GM12878 (cell line): ENCODE results near the gene CFAP47. TPM values are rescaled to one million over a fixed set of nuclear protein-coding genes. Genes with fewer than 3 reads are reported as not detected.

Experiments used
- ATAC-seq: fragments of 200-7000 bp; cut with Tn5 transposase; 3 replicates; pipeline ENCODE4 v1.9.1; 2020; ENCODE audit warnings: mild to moderate bottlenecking, moderate library complexity
- BruUV-seq: library from RNA; stranded (reverse); fragments of 400-500 nt; replicated peaks from 2 replicates; lab custom pipeline; 2021; lab: Mats Ljungman, UMichigan
- CTCF ChIA-PET: fragments of 300-600 bp; sonication (Branson Sonifier 250); formaldehyde crosslinking; extraction: SDS; loops from one replicate; lab custom pipeline; 2021; ENCODE audit warnings: inconsistent platforms; lab: Yijun Ruan, JAX
- POLR2A ChIA-PET: fragments of 350-600 bp; formaldehyde crosslinking; extraction: SDS; loops from one replicate; lab custom pipeline; 2021; ENCODE audit warnings: inconsistent platforms; lab: Charles Lee
- RAD21 ChIA-PET: fragments of 300-600 bp; sonication (Branson Sonifier 250); formaldehyde crosslinking; loops from one replicate; lab custom pipeline; 2023; ENCODE audit warnings: antibody characterized with exemption; ENCODE audit not compliant: unreplicated experiment; lab: Charles Lee
- SMC1A ChIA-PET: fragments of 300-600 bp; sonication (Branson Sonifier 250); formaldehyde crosslinking; loops from one replicate; lab custom pipeline; 2023; ENCODE audit not compliant: unreplicated experiment, uncharacterized antibody; lab: Charles Lee
- DNase-seq: peaks from one replicate; pipeline ENCODE4 v3.0.0-alpha.2; 2011; ENCODE audit warnings: low read depth, low spot score
- FAIRE-seq: peaks from 3 replicates; lab custom pipeline; 2011; peaks lifted over from hg19 to GRCh38; lab: Jason Lieb, UNC
- H2AFZ ChIP-seq: 2 replicates; pipeline ENCODE4 v1.6.0; 2011; ENCODE audit warnings: low read depth, low read length, control low read depth; ENCODE audit not compliant: control insufficient read depth
- H3K27ac ChIP-seq: 2 replicates; pipeline ENCODE4 v1.5.1; 2011; ENCODE audit warnings: control low read depth; ENCODE audit not compliant: control insufficient read depth, insufficient read depth
- H3K27me3 ChIP-seq, 2 experiments: replicated peaks in 1 of 2; 2 replicates each; pipeline versions ENCODE4 v1.6.0 to v1.6.1; 2011; ENCODE audit warnings: low read length in 1 of 2; ENCODE audit not compliant: control insufficient read depth in 2 of 2, insufficient read depth in 2 of 2
- H3K36me3 ChIP-seq, 2 experiments: 2 replicates each; pipeline ENCODE4 v1.5.1; 2011; ENCODE audit warnings: low read length in 1 of 2; ENCODE audit not compliant: control insufficient read depth in 2 of 2, insufficient read depth in 2 of 2
- H3K4me1 ChIP-seq: 2 replicates; pipeline ENCODE4 v1.6.1; 2011; ENCODE audit warnings: mild to moderate bottlenecking, low read length, moderate library complexity, mixed read lengths; ENCODE audit not compliant: control insufficient read depth, insufficient read depth
- H3K4me2 ChIP-seq: 2 replicates; pipeline ENCODE4 v1.6.0; 2011; ENCODE audit warnings: control low read depth; ENCODE audit not compliant: control insufficient read depth, insufficient read depth
- H3K4me3 ChIP-seq: fragments of 200-600 bp; sonication (generic); 2 replicates; pipeline ENCODE4 v1.5.1; 2016
- H3K79me2 ChIP-seq: 2 replicates; pipeline ENCODE4 v1.6.0; 2011; ENCODE audit warnings: low read length; ENCODE audit not compliant: control insufficient read depth, insufficient read depth
- H3K9ac ChIP-seq: 2 replicates; pipeline ENCODE4 v1.8.0; 2011; ENCODE audit warnings: low read length, control low read depth, mixed read lengths; ENCODE audit not compliant: control insufficient read depth, insufficient read depth
- H3K9me3 ChIP-seq: replicated peaks from 3 replicates; pipeline ENCODE4 v1.5.1; 2011; ENCODE audit warnings: mild to moderate bottlenecking, low read length; ENCODE audit not compliant: control insufficient read depth, insufficient read depth
- H4K20me1 ChIP-seq: 2 replicates; pipeline ENCODE4 v1.6.0; 2011; ENCODE audit not compliant: control insufficient read depth, insufficient read depth
- CHD1 ChIP-seq: IDR thresholded peaks from 2 replicates; pipeline ENCODE4 v1.6.1; 2012; ENCODE audit warnings: low read depth, low read length, improper control_type of control experiment
- EZH2 ChIP-seq: IDR thresholded peaks from 2 replicates; pipeline ENCODE4 v1.6.1; 2012; ENCODE audit warnings: low read depth, mild to moderate bottlenecking, control low read depth, inconsistent platforms, low read length, borderline replicate concordance; ENCODE audit not compliant: control insufficient read depth
- LARP7 ChIP-seq: fragments of 450-650 bp; IDR thresholded peaks from 2 replicates; pipeline ENCODE4 v1.6.1; 2017; ENCODE audit warnings: mild to moderate bottlenecking
- RAD21 ChIP-seq: IDR thresholded peaks from 2 replicates; pipeline ENCODE4 v1.6.1; 2011; ENCODE audit warnings: mild to moderate bottlenecking, low read depth, low read length, moderate library complexity; ENCODE audit not compliant: insufficient read depth
- RELA ChIP-seq: fragments of 450-650 bp; IDR thresholded peaks from 2 replicates; pipeline ENCODE4 v1.8.0; 2014; ENCODE audit warnings: borderline replicate concordance; ENCODE audit not compliant: partially characterized antibody
- SIX5 ChIP-seq: IDR thresholded peaks from 2 replicates; pipeline ENCODE4 v1.6.1; 2011; ENCODE audit warnings: mild to moderate bottlenecking, low read depth, low read length, moderate library complexity; ENCODE audit not compliant: severe bottlenecking
- SMAD5 ChIP-seq: IDR thresholded peaks from 2 replicates; pipeline ENCODE4 v1.6.1; 2016; ENCODE audit warnings: antibody characterized with exemption, low read depth
- WGBS: methylation state at CpG from one replicate; pipeline ENCODE4 v1.1.6; 2016; ENCODE audit warnings: low lambda C conversion rate; ENCODE audit not compliant: insufficient replicate concordance, insufficient coverage; ENCODE audit errors: missing lambda C conversion rate; 5-methylcytosine and 5-hydroxymethylcytosine counted together
- in situ Hi-C: fragments of 300-500 bp; cut with MboI; formaldehyde crosslinking; loops from 9 replicates; pipeline ENCODE4 v1.14.3; 2018; ENCODE audit warnings: mixed read lengths
- intact Hi-C: fragments of 100-400 bp; cut with micrococcal nuclease; formaldehyde crosslinking; loops from one replicate; pipeline ENCODE4 v1.14.2; 2022; ENCODE audit not compliant: unreplicated experiment
- polyA plus RNA-seq, 11 experiments: library from polyadenylated mRNA; depleted of rRNA in 4 of 11; unstranded in 6 of 11; stranded (reverse) in 5 of 11; fragments of >200 nt; fragmentation: Nextera tagmentation in 4 of 11; fragmentation: Illumina TruSeq in 1 of 11; extraction: Ambion mirVana in 4 of 11; extraction: Trizol in 1 of 11; gene quantifications; 1 replicate in 1 of 11; 2 replicates in 10 of 11; pipeline versions ENCODE4 v1.2.1 to v1.2.3, GENCODE V29; 2011 to 2016; ENCODE audit warnings: inconsistent platforms in 2 of 11, missing spikeins in 2 of 11, low read depth in 1 of 11
- total RNA-seq, 4 experiments: library from RNA; depleted of rRNA in 3 of 4; stranded (reverse); fragments of >200 nt in 3 of 4; fragmentation: Illumina TruSeq in 1 of 4; extraction: Trizol in 1 of 4; gene quantifications; 2 replicates each; pipeline versions ENCODE4 v1.2.1 to v1.2.3, GENCODE V29; 2013 to 2021
- TF ChIP-seq, protein P1 (sequence below): fragments of 450-650 bp; IDR thresholded peaks from 2 replicates; pipeline ENCODE4 v1.6.1; 2018; ENCODE audit warnings: borderline replicate concordance, mild to moderate bottlenecking; ENCODE audit not compliant: partially characterized antibody
- TF ChIP-seq, protein P2 (sequence below): fragments of 450-650 bp; IDR thresholded peaks from 2 replicates; pipeline ENCODE4 v1.6.1; 2017; ENCODE audit warnings: mild to moderate bottlenecking

Gene CFAP47
- total and polyA plus RNA-seq, 10 of the 15 experiments (the other 5 are each of a cell fraction or from before 2014, with no cell fraction given) = 0.02 to 0.88 (median 0.06) TPM; not detected in 3

DNA sequence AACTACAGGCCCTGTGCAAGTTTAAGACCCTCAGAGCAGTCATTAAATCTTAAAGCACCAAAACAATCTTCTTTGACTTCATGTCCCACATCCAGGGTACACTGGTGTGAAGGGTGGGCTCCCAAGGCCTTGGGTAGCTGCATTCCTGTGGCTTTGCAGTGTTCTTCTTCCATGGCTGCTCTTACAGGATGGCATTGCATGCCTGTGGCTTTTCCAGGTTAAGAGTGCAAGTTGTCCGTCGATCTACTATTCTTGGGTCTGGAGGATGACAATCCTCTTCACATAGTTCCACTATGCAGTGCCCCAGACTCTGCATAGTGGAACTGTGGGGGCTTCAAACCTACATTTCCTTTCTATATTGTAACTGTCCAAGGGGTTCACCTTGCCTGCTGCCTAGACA lies 494.5 kb downstream of the CFAP47 start (continued):
- TF ChIP-seq, protein P1, sequence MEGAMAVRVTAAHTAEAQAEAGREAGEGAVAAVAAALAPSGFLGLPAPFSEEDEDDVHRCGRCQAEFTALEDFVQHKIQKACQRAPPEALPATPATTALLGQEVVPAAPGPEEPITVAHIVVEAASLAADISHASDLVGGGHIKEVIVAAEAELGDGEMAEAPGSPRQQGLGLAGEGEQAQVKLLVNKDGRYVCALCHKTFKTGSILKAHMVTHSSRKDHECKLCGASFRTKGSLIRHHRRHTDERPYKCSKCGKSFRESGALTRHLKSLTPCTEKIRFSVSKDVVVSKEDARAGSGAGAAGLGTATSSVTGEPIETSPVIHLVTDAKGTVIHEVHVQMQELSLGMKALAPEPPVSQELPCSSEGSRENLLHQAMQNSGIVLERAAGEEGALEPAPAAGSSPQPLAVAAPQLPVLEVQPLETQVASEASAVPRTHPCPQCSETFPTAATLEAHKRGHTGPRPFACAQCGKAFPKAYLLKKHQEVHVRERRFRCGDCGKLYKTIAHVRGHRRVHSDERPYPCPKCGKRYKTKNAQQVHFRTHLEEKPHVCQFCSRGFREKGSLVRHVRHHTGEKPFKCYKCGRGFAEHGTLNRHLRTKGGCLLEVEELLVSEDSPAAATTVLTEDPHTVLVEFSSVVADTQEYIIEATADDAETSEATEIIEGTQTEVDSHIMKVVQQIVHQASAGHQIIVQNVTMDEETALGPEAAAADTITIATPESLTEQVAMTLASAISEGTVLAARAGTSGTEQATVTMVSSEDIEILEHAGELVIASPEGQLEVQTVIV = no peak
- TF ChIP-seq, protein P2, sequence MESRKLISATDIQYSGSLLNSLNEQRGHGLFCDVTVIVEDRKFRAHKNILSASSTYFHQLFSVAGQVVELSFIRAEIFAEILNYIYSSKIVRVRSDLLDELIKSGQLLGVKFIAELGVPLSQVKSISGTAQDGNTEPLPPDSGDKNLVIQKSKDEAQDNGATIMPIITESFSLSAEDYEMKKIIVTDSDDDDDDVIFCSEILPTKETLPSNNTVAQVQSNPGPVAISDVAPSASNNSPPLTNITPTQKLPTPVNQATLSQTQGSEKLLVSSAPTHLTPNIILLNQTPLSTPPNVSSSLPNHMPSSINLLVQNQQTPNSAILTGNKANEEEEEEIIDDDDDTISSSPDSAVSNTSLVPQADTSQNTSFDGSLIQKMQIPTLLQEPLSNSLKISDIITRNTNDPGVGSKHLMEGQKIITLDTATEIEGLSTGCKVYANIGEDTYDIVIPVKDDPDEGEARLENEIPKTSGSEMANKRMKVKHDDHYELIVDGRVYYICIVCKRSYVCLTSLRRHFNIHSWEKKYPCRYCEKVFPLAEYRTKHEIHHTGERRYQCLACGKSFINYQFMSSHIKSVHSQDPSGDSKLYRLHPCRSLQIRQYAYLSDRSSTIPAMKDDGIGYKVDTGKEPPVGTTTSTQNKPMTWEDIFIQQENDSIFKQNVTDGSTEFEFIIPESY = no peak
- TF ChIP-seq CHD1 (no peak), SMAD5 (no peak)

DNA sequence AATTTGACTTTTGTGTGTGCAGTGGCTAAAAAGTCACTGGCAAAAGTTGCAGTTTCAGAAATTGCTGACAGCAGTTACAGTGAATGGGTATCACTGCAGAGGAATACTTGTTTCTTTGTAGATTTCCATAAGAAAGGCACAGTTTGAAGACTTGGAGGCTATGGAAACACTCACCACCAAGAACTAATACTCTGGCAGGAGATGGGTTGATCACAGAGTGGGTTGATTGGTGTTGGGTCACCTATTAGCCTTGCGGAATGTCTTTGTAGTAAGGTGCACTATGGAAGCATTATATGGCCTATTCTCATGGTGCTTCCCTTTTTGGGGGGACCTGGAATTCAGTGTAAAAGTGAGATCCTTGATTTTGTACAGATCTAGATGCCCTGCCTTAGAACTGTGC lies 502.8 kb downstream of the CFAP47 start:
- no peaks in the 10 kb centered on the region for H3K79me2 ChIP-seq
- no peak overlapping the region for H3K9ac ChIP-seq
- FAIRE-seq (no peak), DNase-seq (no peak), ATAC-seq (no peak)
- no peak overlapping the region for H3K27ac ChIP-seq
- no peak overlapping the region for H3K4me3 ChIP-seq
- ChIA-PET SMC1A (no interaction called here), RAD21 (no interaction called here), CTCF (no interaction called here), POLR2A (no interaction called here)
- no peaks in the 10 kb centered on the region for H3K36me3 ChIP-seq
- H2AFZ ChIP-seq = no peak overlapping the region
- H4K20me1 ChIP-seq = no peaks in the 10 kb centered on the region
- no peaks in the 10 kb centered on the region for H3K4me1 ChIP-seq
- in situ Hi-C loops (no loop called here), intact Hi-C loops (no loop called here)
- no peaks in the 10 kb centered on the region for H3K9me3 ChIP-seq
- H3K4me2 ChIP-seq = no peak overlapping the region
- no TSS peak for BruUV-seq
- H3K27me3 ChIP-seq = no peaks in the 10 kb centered on the region
- TF ChIP-seq RAD21 = no peak
- no peak for TF ChIP-seq SIX5
- TF ChIP-seq RELA = no peak
- TF ChIP-seq EZH2 = no peak
- no peak for TF ChIP-seq LARP7
- whole genome bisulfite sequencing = 100% methylated on average over 1 of the region's 1 CpG
